GM18867 (cell line): ENCODE results near the gene ZCCHC10.
"Not testable (repeated sequence)": the region's sequence is repeated elsewhere in the genome, so short reads cannot be mapped to it uniquely, and the experiment has no call there.

ENCODE experiments used
- ATAC-seq: cut with Tn5 transposase; IDR thresholded peaks from one replicate; pipeline ENCODE4 v1.9.1; 2021; ENCODE audit warnings: mild to moderate bottlenecking, moderate library complexity; ENCODE audit not compliant: unreplicated experiment

Gene ZCCHC10

DNA sequence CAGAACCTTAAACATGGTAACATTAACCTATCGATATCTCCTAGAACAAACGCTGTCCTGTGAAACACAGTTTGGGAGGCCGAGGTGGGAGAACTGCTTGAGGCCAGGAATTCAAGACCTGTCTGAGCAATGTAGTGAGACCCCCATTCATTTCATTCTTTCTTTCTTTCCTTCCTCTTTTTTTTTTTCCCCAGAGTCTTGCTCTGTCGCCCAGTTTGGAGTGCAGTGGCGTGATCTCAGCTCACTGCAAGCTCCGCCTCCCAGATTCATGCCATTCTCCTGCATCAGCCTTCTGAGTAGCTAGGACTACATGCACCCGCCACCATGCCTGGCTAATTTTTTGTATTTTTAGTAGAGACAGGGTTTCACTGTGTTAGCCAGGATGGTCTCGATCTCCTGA is 20.2 kb upstream of the ZCCHC10 start:
- not testable (repeated sequence) for ATAC-seq

DNA sequence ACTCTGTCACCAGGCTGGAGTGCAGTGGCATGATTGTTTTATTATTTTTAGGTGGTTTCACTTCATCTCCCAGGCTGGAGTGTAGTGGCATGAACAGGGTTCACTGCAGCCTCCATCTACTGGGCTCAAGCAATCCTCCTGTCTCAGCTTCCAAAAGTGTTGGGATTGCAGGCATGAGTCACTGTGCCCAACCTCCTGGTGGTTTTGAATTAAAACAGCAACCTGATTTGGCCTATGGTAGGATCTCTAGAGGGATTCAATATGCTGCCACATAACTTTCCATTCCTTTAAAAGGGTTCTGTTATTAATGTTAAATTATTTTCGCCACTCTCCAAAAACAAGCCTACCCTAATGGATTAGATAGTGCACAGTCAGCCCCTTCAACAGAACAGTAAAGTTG is 15.6 kb upstream of the ZCCHC10 start:
- ATAC-seq, result no peak

DNA sequence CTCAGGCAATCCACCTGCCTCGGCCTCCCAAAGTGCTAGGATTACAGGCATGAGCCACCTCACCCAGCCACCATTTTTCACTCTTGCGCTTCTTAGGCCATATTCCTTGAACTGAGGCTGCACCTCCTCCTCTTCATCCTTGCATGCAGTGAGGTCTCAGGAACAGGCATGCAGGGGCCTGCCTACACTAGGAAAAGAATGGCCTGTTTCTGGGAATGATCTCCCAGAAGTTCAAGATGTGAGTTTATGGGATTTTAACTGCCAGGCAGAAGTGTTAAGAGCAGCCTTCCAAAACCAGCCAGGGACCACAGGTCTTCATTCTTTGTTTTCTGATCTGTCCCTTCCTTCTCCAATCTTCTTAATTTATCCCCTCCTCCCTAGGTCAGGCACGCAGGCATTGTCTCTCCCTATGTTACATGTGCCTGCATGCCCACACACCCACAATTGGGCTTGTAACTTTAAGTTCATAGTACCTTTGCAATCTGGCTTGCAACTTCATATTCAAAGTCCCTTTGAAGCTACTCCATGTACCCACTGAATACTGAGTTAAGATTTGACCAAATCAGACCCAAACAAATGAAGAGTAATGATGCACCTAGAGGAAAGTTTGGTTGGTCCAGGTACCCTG is 14.9 kb upstream of the ZCCHC10 start:
- ATAC-seq, result no peak

DNA sequence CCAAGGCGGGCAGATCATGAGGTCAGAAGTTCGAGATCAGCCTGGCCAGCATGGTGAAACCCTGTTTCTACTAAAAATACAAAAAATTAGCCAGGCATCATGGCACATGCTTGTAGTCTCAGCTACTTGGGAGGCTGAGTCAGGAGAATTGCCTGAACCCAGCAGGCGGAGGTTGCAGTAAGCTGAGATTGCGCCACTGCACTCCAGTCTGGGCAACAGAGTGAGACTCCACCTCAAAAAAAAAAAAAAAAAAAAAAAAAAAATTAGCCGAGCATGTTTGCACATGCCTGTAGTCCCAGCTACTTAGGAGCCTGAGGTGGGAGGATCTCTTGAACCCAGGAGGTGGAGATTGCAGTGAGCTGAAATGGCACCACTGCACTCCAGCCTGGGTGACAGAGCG is 10.3 kb upstream of the ZCCHC10 start:
- ATAC-seq, result not testable (repeated sequence)

DNA sequence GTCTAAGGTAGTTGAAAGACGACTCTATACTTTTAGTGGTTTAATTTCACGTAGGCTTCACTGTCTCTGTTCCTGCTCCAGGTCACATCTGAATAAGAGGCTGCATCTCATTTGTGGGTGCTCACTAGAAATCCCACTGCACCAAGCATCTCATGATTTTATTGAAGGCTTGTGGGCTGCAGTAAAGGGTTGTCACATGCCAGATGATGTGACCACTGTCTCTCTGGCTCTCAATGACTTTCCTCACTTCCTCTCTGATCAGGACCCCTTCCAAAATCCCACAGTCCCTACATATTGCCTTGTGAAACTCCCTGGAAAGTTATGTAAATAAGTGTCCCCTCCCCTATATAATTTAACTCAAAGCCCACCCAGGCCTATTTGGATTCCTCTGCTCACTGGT is 8.9 kb upstream of the ZCCHC10 start:
- no peak for ATAC-seq

DNA sequence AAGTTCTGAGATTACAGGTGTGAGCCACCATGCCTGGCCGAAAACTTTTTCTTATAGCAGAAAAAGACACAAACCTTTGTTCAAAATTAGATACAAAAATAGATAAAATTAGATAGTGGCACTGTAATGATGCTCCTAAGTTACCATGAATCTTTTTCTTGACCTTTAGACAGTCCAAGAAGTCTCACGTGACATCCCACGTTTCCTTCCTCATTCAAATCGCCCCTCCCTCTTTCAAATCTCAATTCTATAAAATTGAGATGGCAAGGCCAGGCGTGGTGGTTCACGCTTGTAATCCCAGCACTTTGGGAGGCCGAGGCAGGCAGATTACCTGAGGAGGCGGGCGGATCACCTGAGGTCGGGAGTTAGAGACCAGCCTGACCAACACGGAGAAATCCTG is 7.7 kb upstream of the ZCCHC10 start:
- no peak for ATAC-seq

DNA sequence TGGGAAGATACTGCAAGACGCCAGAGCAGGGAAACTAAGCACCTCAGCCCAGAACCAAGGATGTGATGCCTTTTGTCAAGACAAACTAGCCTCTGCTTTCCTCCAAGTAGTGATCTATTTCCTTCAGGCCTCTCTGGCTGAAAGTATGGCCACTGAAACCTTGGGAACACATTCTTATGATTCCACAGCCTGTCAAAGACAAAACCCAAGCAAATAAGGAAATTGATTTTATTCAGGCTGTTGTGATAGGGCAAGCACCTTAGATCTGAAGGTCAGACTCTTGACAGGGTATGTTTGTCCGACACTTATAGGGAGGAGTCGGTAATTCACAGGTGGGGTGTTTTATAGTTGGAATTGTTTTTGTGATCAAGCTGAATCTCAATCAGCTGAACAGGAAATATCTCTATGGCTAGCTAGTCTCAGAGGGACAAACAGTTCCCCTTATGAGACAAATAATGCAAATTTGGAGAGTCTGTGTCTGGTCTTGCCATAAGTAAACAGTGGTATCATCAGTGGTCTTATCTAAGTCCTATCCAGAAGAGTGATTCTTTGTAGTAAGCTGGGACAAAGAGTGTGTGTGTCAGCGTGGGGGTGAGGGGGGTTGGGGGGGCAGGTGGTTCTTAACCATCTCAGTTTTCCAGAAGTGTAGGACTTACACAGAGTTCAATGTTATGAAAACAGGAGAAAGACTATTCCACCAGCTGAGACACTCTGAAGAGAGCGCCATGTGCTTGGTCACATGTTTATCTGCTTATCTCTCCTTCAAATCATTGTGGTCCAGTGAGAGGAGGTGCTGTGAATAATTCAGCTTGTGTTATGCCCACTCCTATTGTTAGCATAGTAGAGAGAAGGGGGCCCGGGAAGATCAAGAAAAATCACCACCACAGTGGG is 6.7 kb upstream of the ZCCHC10 start:
- peak; percentile 66 for ATAC-seq

DNA sequence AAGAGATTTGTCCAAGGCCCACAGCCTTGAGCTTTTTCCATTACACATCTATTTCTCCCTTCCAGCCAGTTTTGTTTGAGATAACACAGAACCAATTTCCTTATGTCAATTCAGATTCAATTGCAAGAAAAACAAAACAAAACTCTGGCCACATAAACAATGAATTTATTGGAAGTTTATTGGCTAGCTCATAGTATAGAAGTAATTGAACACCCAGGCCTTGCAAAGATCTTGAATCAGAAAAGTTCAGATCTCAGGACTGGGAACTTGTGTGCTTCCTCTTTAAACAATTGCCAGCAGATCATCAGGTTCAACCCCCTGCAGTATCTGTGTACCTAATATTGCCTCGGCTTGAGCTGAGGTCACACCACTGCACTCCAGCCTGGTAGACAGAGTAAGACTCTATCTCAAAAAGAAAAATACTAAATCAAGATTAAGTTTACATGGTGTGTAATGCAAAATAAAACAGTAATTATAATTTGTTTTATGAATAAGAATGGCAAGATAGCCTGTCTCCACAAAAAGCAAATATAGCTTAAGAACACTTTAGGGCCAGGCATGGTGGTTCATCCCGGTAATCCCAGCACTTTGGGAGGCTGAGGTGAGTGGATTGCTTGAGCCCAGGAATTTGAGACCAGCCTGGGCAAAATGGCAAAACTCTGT is 4.1 kb upstream of the ZCCHC10 start:
- no peak for ATAC-seq

DNA sequence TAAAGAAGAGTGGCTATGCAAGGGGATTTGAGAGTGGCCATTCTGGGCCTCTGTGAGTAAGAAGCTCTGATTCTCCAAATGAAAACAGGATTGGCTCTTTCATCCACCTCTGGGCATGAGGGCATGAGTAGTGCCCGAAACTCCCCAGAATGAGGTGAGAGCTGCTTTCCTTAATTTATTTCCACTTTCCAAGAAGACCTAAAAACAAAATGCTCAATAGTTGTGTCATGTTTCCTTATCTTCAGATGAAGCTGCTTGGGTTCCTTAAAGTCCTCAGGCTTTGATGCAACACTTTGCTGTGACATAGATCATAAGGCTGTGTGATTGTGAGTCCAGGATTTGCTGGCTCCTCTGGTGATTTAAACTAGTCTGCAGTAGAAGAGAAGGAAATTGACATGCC is 3.1 kb upstream of the ZCCHC10 start:
- no peak for ATAC-seq

DNA sequence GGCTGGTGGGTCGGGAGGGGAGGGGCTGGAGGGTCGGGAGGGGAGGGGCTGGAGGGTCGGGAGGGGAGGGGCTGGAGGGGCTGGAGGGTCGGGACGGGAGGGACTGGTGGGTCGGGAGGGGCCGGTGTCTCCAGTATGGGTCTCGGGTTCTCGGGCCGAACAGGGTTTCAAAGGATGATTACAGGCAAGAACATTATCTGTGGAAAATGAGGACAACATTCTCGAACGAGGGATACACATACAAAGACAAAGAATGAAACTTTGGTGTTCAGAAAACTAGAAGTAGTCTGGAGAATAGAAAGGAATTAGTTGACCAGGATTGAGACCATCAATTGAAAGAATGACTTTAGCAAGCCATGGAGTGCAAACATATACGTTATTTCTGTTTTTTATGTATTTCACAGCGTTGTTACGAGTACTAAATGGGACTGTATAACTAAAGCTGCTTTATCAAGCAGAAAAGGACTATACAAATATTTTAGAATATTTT is 360 bp upstream of the ZCCHC10 start:
- no peak for ATAC-seq

DNA sequence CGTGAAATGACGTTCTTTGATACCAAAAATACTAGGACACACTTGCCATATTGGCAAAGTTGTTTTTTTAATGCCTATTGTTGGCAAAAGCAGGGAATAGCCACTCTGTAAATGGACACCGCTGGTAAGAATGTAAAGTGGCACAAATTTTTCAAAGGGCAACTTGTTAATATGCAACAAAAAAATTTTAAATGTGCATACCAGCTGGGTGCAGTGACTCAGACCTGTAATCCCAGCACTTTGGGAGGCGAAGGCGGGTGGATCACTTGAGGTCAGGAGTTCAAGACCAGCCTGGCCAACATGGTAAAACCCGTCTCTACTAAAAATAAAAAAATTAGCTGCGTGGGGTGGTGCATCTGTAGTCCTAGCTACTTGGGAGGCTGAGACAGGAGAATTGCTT is 6.9 kb downstream of the ZCCHC10 start:
- not testable (repeated sequence) for ATAC-seq

DNA sequence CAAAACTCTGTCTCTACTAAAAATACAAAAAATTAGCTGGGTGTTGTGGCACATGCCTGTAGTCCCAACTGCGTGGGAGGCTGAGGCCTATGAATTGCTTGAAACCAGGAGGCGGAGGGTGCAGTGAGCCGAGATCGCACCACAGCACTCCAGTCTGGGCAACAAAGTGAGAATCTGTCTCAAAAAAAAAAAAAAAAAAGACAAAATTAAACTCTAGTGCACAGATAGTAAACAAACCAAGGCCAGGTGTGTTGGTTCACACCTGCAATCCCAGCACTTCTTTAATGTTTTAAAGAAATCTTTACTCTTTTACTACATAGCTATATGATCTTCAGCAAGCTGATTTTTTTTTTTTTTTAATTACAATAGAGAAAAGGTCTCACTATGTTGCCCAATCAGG is 8.4 kb downstream of the ZCCHC10 start:
- ATAC-seq, result no peak

DNA sequence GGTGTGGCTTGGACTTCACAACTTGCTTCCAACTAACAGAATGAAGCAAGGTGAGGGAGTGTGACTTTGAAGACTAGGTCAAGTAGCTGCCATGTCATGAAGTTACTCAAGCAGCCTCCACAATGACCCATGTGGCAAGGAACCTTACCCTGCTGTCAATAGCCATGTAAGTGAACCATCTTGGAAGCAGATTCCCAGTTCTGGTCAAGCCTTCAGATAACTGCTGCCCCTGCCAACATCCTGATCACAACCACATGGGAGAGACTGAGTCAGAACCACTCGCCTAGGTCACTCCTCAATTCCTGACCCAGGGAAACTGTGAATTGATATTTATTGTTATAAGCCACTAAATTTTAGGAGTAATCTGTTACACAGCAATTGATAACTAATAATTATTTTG is 10.9 kb downstream of the ZCCHC10 start:
- ATAC-seq, result no peak

DNA sequence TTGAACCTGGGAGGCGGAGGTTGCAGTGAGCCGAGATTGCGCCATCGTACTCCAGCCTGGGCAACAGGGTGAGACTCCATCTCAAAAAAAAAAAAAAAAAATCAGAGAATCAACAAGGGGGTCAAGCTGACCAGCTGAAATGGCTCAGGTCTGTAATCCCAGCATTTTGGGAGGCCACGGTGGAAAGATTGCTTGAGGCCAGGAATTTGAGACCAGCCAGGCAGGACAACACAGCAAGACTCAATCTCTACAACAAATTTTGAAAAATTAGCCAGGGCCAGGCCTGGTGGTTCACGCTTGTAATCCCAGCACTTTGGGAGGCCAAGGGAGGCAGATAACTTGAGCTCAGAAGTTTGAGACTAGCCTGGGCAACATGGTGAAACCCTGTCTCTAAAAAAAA is 17.9 kb downstream of the ZCCHC10 start:
- not testable (repeated sequence) for ATAC-seq

DNA sequence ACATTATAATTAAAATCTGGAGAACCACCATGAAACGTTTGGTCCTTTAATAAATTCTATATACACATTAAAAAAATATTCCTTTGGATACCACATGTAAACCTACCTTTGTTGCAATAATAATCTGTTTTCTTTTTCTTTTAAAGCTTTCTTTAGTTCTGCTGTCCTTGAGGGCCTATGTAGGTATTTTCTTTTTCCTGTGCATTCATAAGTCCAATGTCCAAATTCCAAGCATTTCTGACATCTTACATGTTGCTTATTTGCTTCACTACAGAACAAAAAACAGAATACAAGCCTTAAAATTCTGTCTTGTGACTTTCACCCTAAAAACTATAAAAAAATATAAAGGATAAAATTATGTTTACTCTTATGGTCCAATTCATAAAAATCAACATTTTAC is 19.7 kb downstream of the ZCCHC10 start:
- ATAC-seq, result no peak

DNA sequence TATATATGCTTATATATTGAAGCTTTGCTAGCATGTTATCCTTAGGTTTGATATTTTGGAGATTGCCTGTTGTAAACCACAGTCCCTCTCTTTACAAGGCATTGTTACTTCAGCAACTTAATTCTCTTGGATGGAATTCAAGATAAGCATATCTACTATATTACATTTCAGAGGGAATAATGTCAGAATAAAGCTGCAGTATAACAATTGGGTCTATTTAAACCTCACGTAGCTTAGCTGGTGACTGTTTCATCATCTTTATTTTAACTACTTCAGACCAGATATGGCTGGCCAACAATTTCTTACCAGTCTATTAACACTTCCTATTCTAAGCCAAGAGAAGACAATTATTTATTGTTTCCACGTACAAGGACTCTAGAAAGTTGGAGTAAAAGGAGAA is 27.1 kb downstream of the ZCCHC10 start:
- ATAC-seq, result no peak

DNA sequence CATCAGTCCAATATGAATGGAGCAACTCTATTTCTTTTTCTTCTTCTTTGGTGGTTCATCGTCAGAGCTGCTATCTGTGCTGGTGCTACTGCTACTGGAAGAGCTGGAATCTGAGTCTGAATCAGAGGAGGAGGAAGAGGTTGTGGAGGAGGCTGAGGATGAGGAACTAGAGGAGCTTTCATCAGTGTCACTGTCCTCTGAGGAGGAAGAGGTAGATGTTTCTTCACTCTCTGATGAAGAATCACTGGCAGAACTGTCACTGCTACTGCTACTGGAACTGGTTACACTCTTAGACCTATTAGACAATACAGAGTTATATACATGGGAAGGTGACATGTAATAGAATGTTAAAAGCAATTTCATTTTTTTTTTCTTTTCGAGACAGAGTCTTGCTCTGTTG is 27.8 kb downstream of the ZCCHC10 start:
- no peak for ATAC-seq

DNA sequence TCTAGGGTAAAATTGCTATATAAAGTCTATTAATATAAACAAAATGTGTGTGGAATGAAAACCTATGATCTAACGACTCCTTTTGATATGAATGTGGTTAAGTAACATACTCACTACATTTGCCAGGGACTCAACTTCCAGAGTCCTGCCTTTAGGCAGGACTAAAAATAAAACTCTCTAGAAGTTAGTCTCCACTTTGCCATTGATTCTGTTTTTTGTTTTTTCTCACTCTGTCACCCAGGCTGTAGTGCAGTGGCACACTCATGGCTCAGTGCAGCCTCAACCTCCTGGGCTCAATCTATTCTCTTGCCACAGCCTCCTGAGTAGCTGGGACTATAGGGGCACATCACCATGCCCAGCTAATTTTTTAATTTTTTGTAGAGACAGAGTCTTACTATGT is 30.0 kb downstream of the ZCCHC10 start:
- ATAC-seq, result no peak

DNA sequence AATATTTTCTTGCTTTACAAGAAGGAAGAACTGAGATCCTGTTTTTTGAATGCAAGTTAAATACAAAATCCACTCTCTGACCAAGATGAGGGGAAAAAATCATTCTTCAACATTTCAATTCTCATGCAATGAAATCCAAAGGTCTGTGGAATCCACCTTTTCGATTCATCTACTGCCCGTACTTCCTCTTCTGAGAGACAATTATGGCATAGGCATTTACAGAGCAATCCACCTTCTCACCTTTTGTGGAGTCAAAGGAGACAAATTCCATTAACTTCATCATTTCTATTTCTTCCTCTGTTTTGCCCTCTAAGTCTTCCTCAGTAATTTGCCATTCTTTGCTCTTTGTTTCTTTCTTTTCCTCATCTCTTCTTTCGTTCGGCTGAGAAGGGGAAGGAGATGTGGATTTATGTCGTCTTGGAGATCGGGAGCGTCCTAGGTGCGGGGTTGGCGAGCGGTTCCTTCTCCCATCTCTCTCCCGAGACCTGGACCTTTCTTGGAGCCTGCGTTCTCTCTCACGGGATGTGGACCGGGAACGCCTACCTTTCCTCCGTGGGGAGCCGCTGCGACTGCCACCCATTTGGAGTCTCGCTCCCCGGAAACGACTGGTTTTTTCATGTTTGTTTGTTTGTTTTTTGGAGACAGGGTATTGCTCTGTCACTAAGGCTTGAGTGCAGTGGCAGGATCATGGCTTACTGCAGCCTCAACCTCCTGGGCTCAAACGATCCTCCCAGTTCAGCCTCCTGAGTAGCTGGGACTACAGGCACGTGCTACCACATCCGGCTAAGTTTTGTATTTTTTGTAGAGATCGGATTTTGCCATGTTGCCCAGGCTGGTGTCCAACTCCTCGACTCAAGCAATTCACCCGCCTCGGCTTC is 38.6 kb downstream of the ZCCHC10 start:
- ATAC-seq, result no peak

DNA sequence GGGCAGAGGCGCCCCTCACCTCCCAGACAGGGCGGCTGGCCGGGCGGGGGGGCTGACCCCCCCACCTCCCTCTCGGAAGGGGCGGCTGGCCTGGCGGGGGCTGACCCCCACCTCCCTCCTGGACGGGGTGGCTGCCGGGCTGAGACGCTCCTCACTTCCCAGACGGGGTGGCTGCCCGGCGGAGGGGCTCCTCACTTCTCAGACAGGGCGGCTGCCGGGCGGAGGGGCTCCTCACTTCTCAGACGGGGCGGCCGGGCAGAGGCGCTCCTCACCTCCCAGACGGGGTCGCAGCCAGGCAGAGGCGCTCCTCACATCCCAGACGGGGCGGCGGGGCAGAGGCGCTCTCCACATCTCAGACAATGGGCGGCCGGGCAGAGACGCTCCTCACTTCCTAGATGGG is 43.4 kb downstream of the ZCCHC10 start:
- ATAC-seq, result not testable (repeated sequence)

DNA sequence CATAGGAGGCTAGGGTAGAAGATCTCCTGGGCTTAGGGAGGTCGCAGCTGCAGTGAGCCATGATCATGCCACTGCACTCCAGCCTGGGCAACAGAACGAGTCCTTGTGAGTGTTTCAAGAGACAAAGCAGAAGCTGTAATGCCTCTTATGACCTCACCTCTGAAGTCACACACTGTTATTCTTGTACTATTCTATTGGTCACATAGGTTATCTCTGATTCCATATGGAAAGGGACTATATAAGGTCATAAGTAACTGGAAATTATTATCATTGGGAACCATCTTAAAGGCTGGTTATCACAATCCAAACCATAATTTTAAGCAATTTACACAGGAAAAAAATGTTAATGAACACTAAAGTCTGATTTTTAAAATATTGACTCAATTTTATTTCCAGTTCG is 45.1 kb downstream of the ZCCHC10 start:
- ATAC-seq, result no peak
